ENCODE measurements around the gene TRPM4.

The TRPM4 gene

GRCh38 chr19:49243129-49243528, 85.5 kb downstream of the TRPM4 start:
- Histone ChIP-seq H3K27me3 (ENCODE audit: low read depth, low read length) (no peaks in the 10 kb centered on the region), H3K9ac (ENCODE audit: low read length) (no peak overlapping the region), H3K79me2 (ENCODE audit: low read length) (no peaks in the 10 kb centered on the region), H4K20me1 (ENCODE audit: insufficient read depth, low read length) (no peaks in the 10 kb centered on the region), H2AFZ (ENCODE audit: low read depth, low read length) (no peak overlapping the region), H3K4me3 (ENCODE audit: low read length) (no peak overlapping the region), H3K27ac (ENCODE audit: low read length) (no peak overlapping the region), H3K36me3 (replicated peaks; ENCODE audit: low read depth, low read length) (no peaks in the 10 kb centered on the region), H3K4me2 (ENCODE audit: low read length) (no peak overlapping the region), H3K9me3 (ENCODE audit: insufficient read depth, low read length) (no peaks in the 10 kb centered on the region), H3K4me1 (ENCODE audit: low read length) (peaks cover 3% of the 10 kb centered on the region; the same call in 1 of the 2 replicates)
- TF ChIP-seq EZH2phosphoT487 (IDR thresholded peaks at IDR 0.05; ENCODE audit: low read depth) (no peak), CTCF (IDR thresholded peaks at IDR 0.05; ENCODE audit: low read depth, low read length) (no peak)

- H3K27ac ChIP-seq (ENCODE audit: low read length): no peak overlapping the region
- H3K4me1 ChIP-seq (ENCODE audit: low read length): peaks cover 3% of the 10 kb centered on the region; the same call in 1 of the 2 replicates
- H3K79me2 ChIP-seq (ENCODE audit: low read length): no peaks in the 10 kb centered on the region
- no peak overlapping the region for H3K4me2 ChIP-seq (ENCODE audit: low read length)
- H3K36me3 ChIP-seq (replicated peaks; ENCODE audit: low read depth, low read length): no peaks in the 10 kb centered on the region
- H2AFZ ChIP-seq (ENCODE audit: low read depth, low read length): no peak overlapping the region
- TF ChIP-seq CTCF (IDR thresholded peaks at IDR 0.05; ENCODE audit: low read depth, low read length): no peak
- TF ChIP-seq EZH2phosphoT487 (IDR thresholded peaks at IDR 0.05; ENCODE audit: low read depth): no peak
- H3K4me3 ChIP-seq (ENCODE audit: low read length): no peak overlapping the region
- no peak overlapping the region for H3K9ac ChIP-seq (ENCODE audit: low read length)
- no peaks in the 10 kb centered on the region for H3K27me3 ChIP-seq (ENCODE audit: low read depth, low read length)
- no peaks in the 10 kb centered on the region for H4K20me1 ChIP-seq (ENCODE audit: insufficient read depth, low read length)
- no peaks in the 10 kb centered on the region for H3K9me3 ChIP-seq (ENCODE audit: insufficient read depth, low read length)
Measured at GRCh38 chr19:49243726-49244125, 86.1 kb downstream of the TRPM4 start.

- Histone ChIP-seq H3K27ac (ENCODE audit: low read length) (no peak overlapping the region), H4K20me1 (ENCODE audit: insufficient read depth, low read length) (no peaks in the 10 kb centered on the region), H3K9ac (ENCODE audit: low read length) (no peak overlapping the region), H3K27me3 (ENCODE audit: low read depth, low read length) (no peaks in the 10 kb centered on the region), H3K79me2 (ENCODE audit: low read length) (no peaks in the 10 kb centered on the region), H3K4me3 (ENCODE audit: low read length) (no peak overlapping the region), H3K9me3 (ENCODE audit: insufficient read depth, low read length) (no peaks in the 10 kb centered on the region), H3K36me3 (replicated peaks; ENCODE audit: low read depth, low read length) (no peaks in the 10 kb centered on the region), H3K4me1 (ENCODE audit: low read length) (peaks cover 3% of the 10 kb centered on the region; the same call in 1 of the 2 replicates), H3K4me2 (ENCODE audit: low read length) (no peak overlapping the region), H2AFZ (ENCODE audit: low read depth, low read length) (no peak overlapping the region)
- TF ChIP-seq CTCF (IDR thresholded peaks at IDR 0.05; ENCODE audit: low read depth, low read length): no peak
- no peak for TF ChIP-seq EZH2phosphoT487 (IDR thresholded peaks at IDR 0.05; ENCODE audit: low read depth)
Measured at GRCh38 chr19:49244256-49244655, 86.7 kb downstream of the TRPM4 start.

GRCh38 chr19:49247676-49248075, 90.1 kb downstream of the TRPM4 start:
- Histone ChIP-seq H3K4me1 (ENCODE audit: low read length) (peaks cover 3% of the 10 kb centered on the region; the same call in 1 of the 2 replicates), H3K27me3 (ENCODE audit: low read depth, low read length) (no peaks in the 10 kb centered on the region), H3K36me3 (replicated peaks; ENCODE audit: low read depth, low read length) (no peaks in the 10 kb centered on the region), H2AFZ (ENCODE audit: low read depth, low read length) (no peak overlapping the region), H3K4me2 (ENCODE audit: low read length) (no peak overlapping the region), H3K4me3 (ENCODE audit: low read length) (no peak overlapping the region), H4K20me1 (ENCODE audit: insufficient read depth, low read length) (no peaks in the 10 kb centered on the region), H3K9ac (ENCODE audit: low read length) (no peak overlapping the region), H3K27ac (ENCODE audit: low read length) (no peak overlapping the region), H3K9me3 (ENCODE audit: insufficient read depth, low read length) (no peaks in the 10 kb centered on the region), H3K79me2 (ENCODE audit: low read length) (no peaks in the 10 kb centered on the region)
- TF ChIP-seq EZH2phosphoT487 (IDR thresholded peaks at IDR 0.05; ENCODE audit: low read depth) (no peak), CTCF (IDR thresholded peaks at IDR 0.05; ENCODE audit: low read depth, low read length) (no peak)

All from OCI-LY3 (cell line).